Measurements from ENCODE around the gene LMBRD1. TPM values are rescaled to one million over a fixed set of nuclear protein-coding genes. Genes with fewer than 3 reads are reported as not detected.

The LMBRD1 gene
- total RNA-seq, 1 donor from 2014 or later, result 16.6 TPM

GRCh38 chr6:69650703-69651102 lies 146.1 kb downstream of the LMBRD1 start:
- peaks cover 6% of the 10 kb centered on the region for H3K27me3 Mint-ChIP-seq (ENCODE audit: insufficient read depth)

GRCh38 chr6:69647726-69648125 lies 149.1 kb downstream of the LMBRD1 start:
- no peak for DNase-seq (ENCODE audit: low spot score)
- Mint-ChIP-seq H3K36me3 (ENCODE audit: low read depth) (no peaks in the 10 kb centered on the region), H3K9me3 (no peaks in the 10 kb centered on the region), H3K4me1 (ENCODE audit: low read depth) (no peaks in the 10 kb centered on the region), H3K4me3 (no peak overlapping the region), H3K27me3 (ENCODE audit: insufficient read depth) (peaks cover 8% of the 10 kb centered on the region), H3K27ac (no peak overlapping the region)
- intact Hi-C loops (cut with micrococcal nuclease), result no loop called here

More at GRCh38 chr6:69650703-69651102, 146.1 kb downstream of the LMBRD1 start:
- no peak overlapping the region for H3K27ac Mint-ChIP-seq
- H3K4me3 Mint-ChIP-seq, result no peak overlapping the region
- no peaks in the 10 kb centered on the region for H3K4me1 Mint-ChIP-seq (ENCODE audit: low read depth)
- DNase-seq (ENCODE audit: low spot score), result no peak
- no peaks in the 10 kb centered on the region for H3K9me3 Mint-ChIP-seq
- intact Hi-C loops (cut with micrococcal nuclease), result no loop called here
- H3K36me3 Mint-ChIP-seq (ENCODE audit: low read depth), result no peaks in the 10 kb centered on the region

GRCh38 chr6:69643688-69644087 lies 153.1 kb downstream of the LMBRD1 start:
- H3K27ac Mint-ChIP-seq, result no peak overlapping the region
- intact Hi-C loops (cut with micrococcal nuclease), result no loop called here
- H3K4me3 Mint-ChIP-seq, result no peak overlapping the region
- no peaks in the 10 kb centered on the region for H3K36me3 Mint-ChIP-seq (ENCODE audit: low read depth)
- peaks cover 16% of the 10 kb centered on the region for H3K27me3 Mint-ChIP-seq (ENCODE audit: insufficient read depth)
- no peaks in the 10 kb centered on the region for H3K9me3 Mint-ChIP-seq
- no peak for DNase-seq (ENCODE audit: low spot score)
- H3K4me1 Mint-ChIP-seq (ENCODE audit: low read depth), result no peaks in the 10 kb centered on the region

- Mint-ChIP-seq H3K4me1 (ENCODE audit: low read depth) (peaks cover 26% of the 10 kb centered on the region), H3K36me3 (ENCODE audit: low read depth) (no peaks in the 10 kb centered on the region), H3K27me3 (ENCODE audit: insufficient read depth) (peaks cover 14% of the 10 kb centered on the region), H3K4me3 (no peak overlapping the region), H3K9me3 (no peaks in the 10 kb centered on the region), H3K27ac (no peak overlapping the region)
- DNase-seq (ENCODE audit: low spot score), result no peak
- intact Hi-C loops (cut with micrococcal nuclease), result loop anchor here (5.0 kb wide), 1 partner anchor 164 kb away; the partner anchor contains the start of gene LMBRD1
These were observed 163.9 kb downstream of the LMBRD1 start for GRCh38 chr6:69632932-69633331.

GRCh38 chr6:69631552-69632346 lies 165.1 kb downstream of the LMBRD1 start:
- H3K27me3 Mint-ChIP-seq (ENCODE audit: insufficient read depth), result peaks cover 8% of the 10 kb centered on the region
- peaks cover 26% of the 10 kb centered on the region for H3K4me1 Mint-ChIP-seq (ENCODE audit: low read depth)
- peak overlapping the region; percentile 19 for H3K4me3 Mint-ChIP-seq
- no peaks in the 10 kb centered on the region for H3K9me3 Mint-ChIP-seq
- H3K27ac Mint-ChIP-seq, result peak overlapping the region; percentile 64
- intact Hi-C loops (cut with micrococcal nuclease), result loop anchor here (5.0 kb wide), 1 partner anchor 166 kb away; the partner anchor contains the start of gene LMBRD1
- no peaks in the 10 kb centered on the region for H3K36me3 Mint-ChIP-seq (ENCODE audit: low read depth)
- peak; percentile 31 for DNase-seq (ENCODE audit: low spot score)

- Mint-ChIP-seq H3K4me1 (ENCODE audit: low read depth) (peaks cover 26% of the 10 kb centered on the region), H3K36me3 (ENCODE audit: low read depth) (no peaks in the 10 kb centered on the region), H3K27ac (no peak overlapping the region), H3K4me3 (no peak overlapping the region), H3K27me3 (ENCODE audit: insufficient read depth) (peaks cover 10% of the 10 kb centered on the region), H3K9me3 (no peaks in the 10 kb centered on the region)
- no peak for DNase-seq (ENCODE audit: low spot score)
- intact Hi-C loops (cut with micrococcal nuclease), result loop anchor here (5.0 kb wide), 1 partner anchor 167 kb away; the partner anchor contains the start of gene LMBRD1
These were observed 166.0 kb downstream of the LMBRD1 start for GRCh38 chr6:69630767-69631166.

GRCh38 chr6:69627625-69628024 lies 169.2 kb downstream of the LMBRD1 start:
- Mint-ChIP-seq H3K27ac (no peak overlapping the region), H3K27me3 (ENCODE audit: insufficient read depth) (peaks cover 8% of the 10 kb centered on the region), H3K36me3 (ENCODE audit: low read depth) (no peaks in the 10 kb centered on the region), H3K4me1 (ENCODE audit: low read depth) (peaks cover 20% of the 10 kb centered on the region), H3K4me3 (no peak overlapping the region), H3K9me3 (no peaks in the 10 kb centered on the region)
- DNase-seq (ENCODE audit: low spot score), result no peak
- intact Hi-C loops (cut with micrococcal nuclease), result no loop called here

- intact Hi-C loops (cut with micrococcal nuclease), result no loop called here
- Mint-ChIP-seq H3K27me3 (ENCODE audit: insufficient read depth) (peaks cover 7% of the 10 kb centered on the region), H3K4me1 (ENCODE audit: low read depth) (no peaks in the 10 kb centered on the region), H3K4me3 (no peak overlapping the region), H3K27ac (no peak overlapping the region), H3K36me3 (ENCODE audit: low read depth) (no peaks in the 10 kb centered on the region), H3K9me3 (no peaks in the 10 kb centered on the region)
- DNase-seq (ENCODE audit: low spot score), result no peak
These were observed 171.9 kb downstream of the LMBRD1 start for GRCh38 chr6:69624944-69625343.

Other genes starting within 250 kb of the LMBRD1 start
- not detected in 2 replicates for gene COL19A1, start 69.5 kb upstream of the LMBRD1 start, total RNA-seq